ENCODE data around the gene SCAF4. TPM values are rescaled to one million over a fixed set of nuclear protein-coding genes. Genes with fewer than 3 reads are reported as not detected.

Gene SCAF4
- total RNA-seq, 1 donor: 7.6 TPM

- H3K36me3 ChIP-seq (ENCODE audit: insufficient read depth, low read length): no peaks in the 10 kb centered on the region
- DNase-seq (ENCODE audit: insufficient read length, low spot score, missing footprints): no peak
Measured at GRCh38 chr21:31752967-31753366, 21.0 kb upstream of the SCAF4 start.

GRCh38 chr21:31752352-31752751 lies 20.4 kb upstream of the SCAF4 start:
- H3K9me3 ChIP-seq (ENCODE audit: low read depth, low read length): no peaks in the 10 kb centered on the region

More at GRCh38 chr21:31752967-31753366, 21.0 kb upstream of the SCAF4 start:
- Histone ChIP-seq H3K9me3 (ENCODE audit: low read depth, low read length) (no peaks in the 10 kb centered on the region), H4K20me1 (ENCODE audit: insufficient read depth, low read length) (no peaks in the 10 kb centered on the region), H3K27ac (ENCODE audit: low read depth, low read length) (no peak overlapping the region), H3K27me3 (ENCODE audit: insufficient read depth, low read length) (no peaks in the 10 kb centered on the region), H3K4me1 (ENCODE audit: insufficient read depth, low read length) (peaks cover 6% of the 10 kb centered on the region), H3K4me3 (ENCODE audit: insufficient read depth, low read length) (no peak overlapping the region), H3K79me2 (ENCODE audit: insufficient read depth, low read length) (no peaks in the 10 kb centered on the region), H2AFZ (ENCODE audit: low read length) (no peak overlapping the region), H3K4me2 (ENCODE audit: insufficient read depth, low read length) (no peak overlapping the region)
- no peak for TF ChIP-seq CTCF (IDR thresholded peaks at IDR 0.05; ENCODE audit: extremely low read depth, low read depth, low read length)

GRCh38 chr21:31750843-31751242 lies 18.9 kb upstream of the SCAF4 start:
- Histone ChIP-seq H3K4me2 (ENCODE audit: insufficient read depth, low read length) (no peak overlapping the region), H2AFZ (ENCODE audit: low read length) (no peak overlapping the region), H4K20me1 (ENCODE audit: insufficient read depth, low read length) (no peaks in the 10 kb centered on the region), H3K79me2 (ENCODE audit: insufficient read depth, low read length) (no peaks in the 10 kb centered on the region), H3K27me3 (ENCODE audit: insufficient read depth, low read length) (no peaks in the 10 kb centered on the region), H3K27ac (ENCODE audit: low read depth, low read length) (no peak overlapping the region), H3K9me3 (ENCODE audit: low read depth, low read length) (no peaks in the 10 kb centered on the region), H3K4me1 (ENCODE audit: insufficient read depth, low read length) (peaks cover 6% of the 10 kb centered on the region), H3K4me3 (ENCODE audit: insufficient read depth, low read length) (no peak overlapping the region), H3K36me3 (ENCODE audit: insufficient read depth, low read length) (no peaks in the 10 kb centered on the region)
- no peak for TF ChIP-seq CTCF (IDR thresholded peaks at IDR 0.05; ENCODE audit: extremely low read depth, low read depth, low read length)
- DNase-seq (ENCODE audit: insufficient read length, low spot score, missing footprints): no peak

More at GRCh38 chr21:31752352-31752751, 20.4 kb upstream of the SCAF4 start:
- no peak for DNase-seq (ENCODE audit: insufficient read length, low spot score, missing footprints)
- Histone ChIP-seq H3K27ac (ENCODE audit: low read depth, low read length) (no peak overlapping the region), H3K4me2 (ENCODE audit: insufficient read depth, low read length) (no peak overlapping the region), H2AFZ (ENCODE audit: low read length) (no peak overlapping the region), H4K20me1 (ENCODE audit: insufficient read depth, low read length) (no peaks in the 10 kb centered on the region), H3K4me1 (ENCODE audit: insufficient read depth, low read length) (peaks cover 6% of the 10 kb centered on the region), H3K36me3 (ENCODE audit: insufficient read depth, low read length) (no peaks in the 10 kb centered on the region), H3K27me3 (ENCODE audit: insufficient read depth, low read length) (no peaks in the 10 kb centered on the region), H3K4me3 (ENCODE audit: insufficient read depth, low read length) (no peak overlapping the region), H3K79me2 (ENCODE audit: insufficient read depth, low read length) (no peaks in the 10 kb centered on the region)
- no peak for TF ChIP-seq CTCF (IDR thresholded peaks at IDR 0.05; ENCODE audit: extremely low read depth, low read depth, low read length)

GRCh38 chr21:31744182-31744800 lies 12.4 kb upstream of the SCAF4 start:
- no peak for DNase-seq (ENCODE audit: insufficient read length, low spot score, missing footprints)
- no peak for TF ChIP-seq CTCF (IDR thresholded peaks at IDR 0.05; ENCODE audit: extremely low read depth, low read depth, low read length)
- no peaks in the 10 kb centered on the region for H3K9me3 ChIP-seq (ENCODE audit: low read depth, low read length)
- no peak overlapping the region for H3K4me3 ChIP-seq (ENCODE audit: insufficient read depth, low read length)
- H3K4me1 ChIP-seq (ENCODE audit: insufficient read depth, low read length): no peaks in the 10 kb centered on the region
- H3K36me3 ChIP-seq (ENCODE audit: insufficient read depth, low read length): no peaks in the 10 kb centered on the region
- H3K4me2 ChIP-seq (ENCODE audit: insufficient read depth, low read length): no peak overlapping the region
- H2AFZ ChIP-seq (ENCODE audit: low read length): no peak overlapping the region
- H4K20me1 ChIP-seq (ENCODE audit: insufficient read depth, low read length): no peaks in the 10 kb centered on the region
- no peaks in the 10 kb centered on the region for H3K27me3 ChIP-seq (ENCODE audit: insufficient read depth, low read length)
- H3K79me2 ChIP-seq (ENCODE audit: insufficient read depth, low read length): no peaks in the 10 kb centered on the region
- H3K27ac ChIP-seq (ENCODE audit: low read depth, low read length): no peak overlapping the region

Data from osteoblast (primary cell).